MM.1S (cell line): Measurements from ENCODE around the gene TFDP1.
"Not testable (repeated sequence)": the region's sequence is repeated elsewhere in the genome, so short reads cannot be mapped to it uniquely, and the experiment has no call there.

Source experiments
- DNase-seq: peaks from one replicate; pipeline ENCODE4 v3.0.0-alpha.2; 2015
- H2AFZ ChIP-seq: fragments of 300-600 bp; sonication (generic); 2 replicates; pipeline ENCODE4 v1.6.0; 2016; ENCODE audit warnings: antibody characterized with exemption, low read length
- H3F3A ChIP-seq: fragments of 300-600 bp; sonication (generic); 2 replicates; pipeline ENCODE4 v1.6.1; 2016; ENCODE audit warnings: mild to moderate bottlenecking, antibody characterized with exemption, low read length, moderate library complexity, mixed read lengths; ENCODE audit not compliant: insufficient read depth
- H3K27ac ChIP-seq: fragments of 300-600 bp; sonication (generic); 2 replicates; pipeline ENCODE4 v1.5.1; 2016; ENCODE audit warnings: mild to moderate bottlenecking, low read length
- H3K27me3 ChIP-seq: fragments of 300-600 bp; sonication (generic); replicated peaks from 2 replicates; pipeline ENCODE4 v1.6.0; 2016; ENCODE audit warnings: low read length; ENCODE audit not compliant: insufficient read depth
- H3K36me3 ChIP-seq: fragments of 300-600 bp; sonication (generic); replicated peaks from 2 replicates; pipeline ENCODE4 v1.6.1; 2016; ENCODE audit warnings: mild to moderate bottlenecking, low read length, mixed read lengths; ENCODE audit not compliant: insufficient read depth
- H3K4me1 ChIP-seq: fragments of 300-600 bp; sonication (generic); 2 replicates; pipeline ENCODE4 v1.6.1; 2016; ENCODE audit warnings: low read length, mixed read lengths
- H3K4me2 ChIP-seq: fragments of 300-600 bp; sonication (generic); 2 replicates; pipeline ENCODE4 v1.6.0; 2016; ENCODE audit warnings: low read depth, low read length
- H3K4me3 ChIP-seq: fragments of 300-600 bp; sonication (generic); 2 replicates; pipeline ENCODE4 v1.5.1; 2016; ENCODE audit warnings: low read length, mixed read lengths
- H3K79me2 ChIP-seq: fragments of 300-600 bp; sonication (generic); 2 replicates; pipeline ENCODE4 v1.6.1; 2016; ENCODE audit warnings: mixed run types, low read length, mixed read lengths
- H3K9ac ChIP-seq: fragments of 300-600 bp; sonication (generic); 2 replicates; pipeline ENCODE4 v1.6.1; 2016; ENCODE audit warnings: low read length, mixed read lengths
- H3K9me2 ChIP-seq: fragments of 300-600 bp; sonication (generic); replicated peaks from 2 replicates; pipeline ENCODE4 v1.6.1; 2016; ENCODE audit warnings: mild to moderate bottlenecking, low read length, mixed read lengths; ENCODE audit not compliant: insufficient read depth
- H3K9me3 ChIP-seq: fragments of 300-600 bp; sonication (generic); replicated peaks from 2 replicates; pipeline ENCODE4 v1.6.1; 2016; ENCODE audit warnings: mild to moderate bottlenecking, low read length, mixed read lengths; ENCODE audit not compliant: insufficient read depth
- H4K20me1 ChIP-seq: fragments of 300-600 bp; sonication (generic); 2 replicates; pipeline ENCODE4 v1.6.1; 2016; ENCODE audit warnings: mild to moderate bottlenecking, low read length, moderate library complexity, mixed read lengths; ENCODE audit not compliant: insufficient read depth
- CTCF ChIP-seq: fragments of 300-600 bp; sonication (generic); IDR thresholded peaks from 2 replicates; pipeline ENCODE4 v1.5.1; 2016; ENCODE audit warnings: antibody characterized with exemption, low read length, mixed read lengths
- EZH2 ChIP-seq: fragments of 300-600 bp; sonication (generic); optimal IDR thresholded peaks from 2 replicates; pipeline ENCODE3; 2017; ENCODE audit warnings: low read depth, mild to moderate bottlenecking, antibody characterized with exemption, low read length, mixed read lengths
- EZH2phosphoT487 ChIP-seq: fragments of 300-600 bp; sonication (generic); IDR thresholded peaks from 2 replicates; pipeline ENCODE4 v1.6.1; 2018; ENCODE audit warnings: antibody characterized with exemption, low read length

TFDP1 gene

GRCh38 chr13:113589961-113590339 lies 5.4 kb downstream of the TFDP1 start:
- 0 out of 2 replicates have a peak, but pooled peaks cover 5% of the 10 kb centered on the region for H4K20me1 ChIP-seq
- no peak overlapping the region for H2AFZ ChIP-seq
- H3K4me3 ChIP-seq = no peak overlapping the region
- H3K36me3 ChIP-seq = peaks cover 26% of the 10 kb centered on the region
- no peaks in the 10 kb centered on the region for H3K9me2 ChIP-seq
- no peaks in the 10 kb centered on the region for H3K27me3 ChIP-seq
- no peak for TF ChIP-seq EZH2phosphoT487
- no peak for TF ChIP-seq EZH2
- no peak for TF ChIP-seq CTCF
- no peak for DNase-seq
- H3F3A ChIP-seq = no peaks in the 10 kb centered on the region
- H3K27ac ChIP-seq = no peak overlapping the region
- no peaks in the 10 kb centered on the region for H3K9me3 ChIP-seq
- H3K9ac ChIP-seq = no peak overlapping the region
- H3K4me2 ChIP-seq = no peak overlapping the region
- peaks cover 14% of the 10 kb centered on the region for H3K4me1 ChIP-seq
- peaks cover 94% of the 10 kb centered on the region for H3K79me2 ChIP-seq

GRCh38 chr13:113591750-113592149 lies 7.2 kb downstream of the TFDP1 start:
- no peak overlapping the region for H3K27ac ChIP-seq
- TF ChIP-seq EZH2 (no peak), CTCF (no peak), EZH2phosphoT487 (no peak)
- H3K4me2 ChIP-seq = no peak overlapping the region
- no peak for DNase-seq
- no peaks in the 10 kb centered on the region for H3F3A ChIP-seq
- peaks cover 96% of the 10 kb centered on the region for H3K79me2 ChIP-seq
- H3K36me3 ChIP-seq = peaks cover 26% of the 10 kb centered on the region
- no peaks in the 10 kb centered on the region for H3K27me3 ChIP-seq
- H4K20me1 ChIP-seq = 0 out of 2 replicates have a peak, but pooled peaks cover 5% of the 10 kb centered on the region
- H3K9me3 ChIP-seq = no peaks in the 10 kb centered on the region
- no peak overlapping the region for H3K9ac ChIP-seq
- H3K9me2 ChIP-seq = no peaks in the 10 kb centered on the region
- H3K4me1 ChIP-seq = peaks cover 9% of the 10 kb centered on the region
- no peak overlapping the region for H3K4me3 ChIP-seq
- no peak overlapping the region for H2AFZ ChIP-seq

DNA sequence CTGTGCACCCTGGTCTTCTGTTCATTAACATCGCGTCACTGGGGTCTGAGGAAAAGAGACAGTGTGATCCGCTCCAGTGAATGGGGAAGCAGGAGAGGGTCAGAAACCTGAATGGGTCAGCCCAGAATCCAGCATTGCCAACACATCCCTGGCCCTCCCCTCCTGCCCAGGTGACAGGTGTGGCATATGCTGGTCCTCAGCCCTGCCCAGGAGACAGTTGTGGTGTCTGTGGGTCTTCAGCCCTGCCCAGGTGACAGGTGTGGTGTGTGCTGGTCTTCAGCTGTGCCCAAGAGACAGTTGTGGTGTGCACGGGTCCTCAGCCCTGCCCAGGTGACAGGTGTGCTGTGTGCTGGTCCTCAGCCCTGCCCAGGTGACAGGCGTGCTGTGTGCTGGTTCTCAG lies 8.0 kb downstream of the TFDP1 start:
- Histone ChIP-seq H3K79me2 (peaks cover 96% of the 10 kb centered on the region), H2AFZ (no peak overlapping the region), H3F3A (no peaks in the 10 kb centered on the region), H3K9me2 (no peaks in the 10 kb centered on the region), H3K4me2 (no peak overlapping the region), H3K36me3 (peaks cover 28% of the 10 kb centered on the region), H3K27ac (no peak overlapping the region), H3K27me3 (no peaks in the 10 kb centered on the region), H3K4me3 (no peak overlapping the region), H4K20me1 (0 out of 2 replicates have a peak, but pooled peaks cover 5% of the 10 kb centered on the region), H3K4me1 (0 out of 2 replicates have a peak, but pooled peaks cover 5% of the 10 kb centered on the region), H3K9ac (no peak overlapping the region), H3K9me3 (no peaks in the 10 kb centered on the region)
- no peak for DNase-seq
- TF ChIP-seq EZH2 = no peak
- TF ChIP-seq EZH2phosphoT487 = no peak
- TF ChIP-seq CTCF = no peak

- H3K27ac ChIP-seq, H3K4me1 ChIP-seq, H3K9ac ChIP-seq, H3F3A ChIP-seq, H3K4me3 ChIP-seq, H3K9me3 ChIP-seq, H3K27me3 ChIP-seq, H3K4me2 ChIP-seq, H4K20me1 ChIP-seq, H3K9me2 ChIP-seq, DNase-seq, H2AFZ ChIP-seq: not testable (repeated sequence)
- Histone ChIP-seq H3K36me3 (peaks cover 32% of the 10 kb centered on the region), H3K79me2 (peaks cover 96% of the 10 kb centered on the region)
These were observed 9.7 kb downstream of the TFDP1 start for GRCh38 chr13:113594066-113594821.
